HepG2 (cell line): ENCODE data around the gene CFTR. TPM values are rescaled to one million over a fixed set of nuclear protein-coding genes. Genes with fewer than 3 reads are reported as not detected.

Experiments used
- ATAC-seq: fragments of 200-7000 bp; cut with Tn5 transposase; 3 replicates; pipeline ENCODE4 v1.9.1; 2020; ENCODE audit warnings: mild to moderate bottlenecking, moderate library complexity
- BruUV-seq: library from RNA; stranded (reverse); fragments of 400-500 nt; replicated peaks from 2 replicates; lab custom pipeline; 2021; lab: Mats Ljungman, UMichigan
- CTCF ChIA-PET: fragments of 300-600 bp; formaldehyde crosslinking; extraction: SDS; loops from one replicate; lab custom pipeline; 2021; ENCODE audit warnings: low total read pairs, inconsistent platforms, low intra/inter-chr PET ratio; lab: Yijun Ruan, JAX
- POLR2A ChIA-PET: fragments of 350-600 bp; sonication (Branson Sonifier 250); formaldehyde crosslinking; loops from one replicate; lab custom pipeline; 2020; ENCODE audit warnings: antibody characterized with exemption, inconsistent platforms; lab: Yijun Ruan, JAX
- DNase-seq: peaks from one replicate; pipeline ENCODE4 v3.0.0-alpha.2; 2015; ENCODE audit warnings: low spot score
- FAIRE-seq: peaks from 3 replicates; lab custom pipeline; 2011; peaks lifted over from hg19 to GRCh38; lab: Jason Lieb, UNC
- H2AFZ ChIP-seq: one replicate; pipeline ENCODE4 v1.6.1; 2011; ENCODE audit warnings: low read length, inconsistent platforms
- H3K27ac ChIP-seq: fragments of 300-600 bp; 3 replicates; pipeline ENCODE4 v1.8.0; 2011; ENCODE audit warnings: mixed run types, mild to moderate bottlenecking, mixed read lengths, low read length, inconsistent platforms; ENCODE audit not compliant: insufficient read depth; ENCODE audit errors: extremely low read length
- H3K27me3 ChIP-seq, 2 experiments: fragments of 200-600 bp in 1 of 2; 2 replicates in 1 of 2; 3 replicates in 1 of 2; pipeline versions ENCODE4 v1.6.0 to v1.8.0; 2011; ENCODE audit warnings: low read length in 2 of 2, mild to moderate bottlenecking in 2 of 2, moderate library complexity in 2 of 2, inconsistent platforms in 1 of 2; ENCODE audit not compliant: insufficient read depth in 2 of 2, control insufficient read depth in 1 of 2
- H3K36me3 ChIP-seq, 2 experiments: fragments of 200-600 bp in 1 of 2; replicated peaks in 1 of 2; 2 replicates in 1 of 2; 3 replicates in 1 of 2; pipeline versions ENCODE4 v1.5.1 to v1.8.0; 2011; ENCODE audit warnings: low read length in 2 of 2, inconsistent platforms in 1 of 2; ENCODE audit not compliant: insufficient read depth in 2 of 2, control insufficient read depth in 1 of 2
- H3K4me1 ChIP-seq: 2 replicates; pipeline ENCODE4 v1.5.1; 2012; ENCODE audit warnings: low read length, inconsistent platforms; ENCODE audit not compliant: insufficient read depth
- H3K4me2 ChIP-seq: 2 replicates; pipeline ENCODE4 v1.6.0; 2011; ENCODE audit warnings: low read depth, low read length, inconsistent platforms
- H3K4me3 ChIP-seq, 3 experiments: fragments of 200-600 bp in 1 of 3; sonication (generic), shearing (Covaris generic) in 1 of 3; replicated peaks in 1 of 3; 2 replicates each; pipeline ENCODE4 v1.5.1; 2011 to 2016; ENCODE audit warnings: low read length in 3 of 3, inconsistent platforms in 2 of 3, low read depth in 2 of 3, mild to moderate bottlenecking in 2 of 3, control low read depth in 1 of 3, mixed read lengths in 1 of 3; ENCODE audit not compliant: insufficient read depth in 1 of 3
- H3K79me2 ChIP-seq: one replicate; pipeline ENCODE4 v1.6.1; 2011; ENCODE audit warnings: low read length, inconsistent platforms; ENCODE audit not compliant: insufficient read depth
- H3K9ac ChIP-seq: 2 replicates; pipeline ENCODE4 v1.6.0; 2011; ENCODE audit warnings: mild to moderate bottlenecking, low read depth, low read length, inconsistent platforms; ENCODE audit not compliant: insufficient read depth
- H3K9me3 ChIP-seq: 2 replicates; pipeline ENCODE4 v1.5.1; 2012; ENCODE audit warnings: mild to moderate bottlenecking, low read length
- H4K20me1 ChIP-seq: 2 replicates; pipeline ENCODE4 v1.6.0; 2011; ENCODE audit warnings: inconsistent platforms, mild to moderate bottlenecking, low read length, moderate library complexity; ENCODE audit not compliant: insufficient read depth
- DDIT3 ChIP-seq: sonication (generic); formaldehyde crosslinking; IDR thresholded peaks from 2 replicates; pipeline ENCODE4 v1.4.0; 2020; ENCODE audit warnings: mild to moderate bottlenecking, missing genetic modification reagents
- DRAP1 ChIP-seq: IDR thresholded peaks from 2 replicates; pipeline ENCODE4 v1.6.1; 2016; ENCODE audit warnings: missing genetic modification reagents, missing compliant biosample characterization
- EHMT2 ChIP-seq: fragments of 200-600 bp; sonication (generic); IDR thresholded peaks from 2 replicates; pipeline ENCODE4 v1.7.0; 2017; ENCODE audit warnings: antibody characterized with exemption, low read depth, low read length, borderline replicate concordance
- HMG20A ChIP-seq: IDR thresholded peaks from 2 replicates; pipeline ENCODE4 v1.6.1; 2016; ENCODE audit warnings: borderline replicate concordance
- MIER2 ChIP-seq: IDR thresholded peaks from 2 replicates; pipeline ENCODE4 v1.6.1; 2016; ENCODE audit warnings: missing biosample characterization, missing genetic modification reagents
- MXD1 ChIP-seq: sonication (generic); formaldehyde crosslinking; IDR thresholded peaks from 2 replicates; pipeline ENCODE4 v1.4.0; 2020; ENCODE audit warnings: mild to moderate bottlenecking, missing genetic modification reagents
- MXD4 ChIP-seq: IDR thresholded peaks from 2 replicates; pipeline ENCODE4 v1.6.1; 2016; ENCODE audit warnings: mild to moderate bottlenecking, missing biosample characterization, missing genetic modification reagents
- NCOA5 ChIP-seq: sonication (generic); formaldehyde crosslinking; IDR thresholded peaks from 2 replicates; pipeline ENCODE4 v1.4.0; 2020; ENCODE audit warnings: missing genetic modification reagents
- NFRKB ChIP-seq: fragments of 450-650 bp; IDR thresholded peaks from 2 replicates; pipeline ENCODE4 v1.6.1; 2017
- ZBED4 ChIP-seq: sonication (generic); formaldehyde crosslinking; IDR thresholded peaks from 2 replicates; pipeline ENCODE4 v1.4.0; 2020; ENCODE audit warnings: missing genetic modification reagents, borderline replicate concordance
- ZNF512 ChIP-seq: sonication (generic); formaldehyde crosslinking; IDR thresholded peaks from 2 replicates; pipeline ENCODE4 v1.4.0; 2020; ENCODE audit warnings: mild to moderate bottlenecking, missing genetic modification reagents
- ZNF550 ChIP-seq: sonication (generic); formaldehyde crosslinking; IDR thresholded peaks from 2 replicates; pipeline ENCODE4 v1.4.0; 2020; ENCODE audit warnings: mild to moderate bottlenecking, missing genetic modification reagents, borderline replicate concordance
- ZNF780A ChIP-seq: sonication (generic); formaldehyde crosslinking; IDR thresholded peaks from 2 replicates; pipeline ENCODE4 v1.8.0; 2022; ENCODE audit warnings: mild to moderate bottlenecking, missing genetic modification reagents, moderate library complexity
- in situ Hi-C: cut with HindIII; loops from 2 replicates; pipeline ENCODE4 v1.10.0; 2017; ENCODE audit warnings: low pct_unique_long_range_greater_than_20kb; ENCODE audit not compliant: extremely low pct_ligation_motif_present
- intact Hi-C: fragments of 100-400 bp; cut with micrococcal nuclease; formaldehyde crosslinking; loops from one replicate; pipeline ENCODE4 v1.10.0; 2022; ENCODE audit not compliant: unreplicated experiment
- polyA plus RNA-seq, 8 experiments: library from polyadenylated mRNA; depleted of rRNA in 3 of 8; stranded (reverse) in 7 of 8; unstranded in 1 of 8; fragments of >200 nt; fragmentation: Illumina TruSeq in 4 of 8; extraction: Trizol in 4 of 8; gene quantifications; 2 replicates each; pipeline versions ENCODE4 v1.2.1 to v1.2.3, GENCODE V29; 2011 to 2016; ENCODE audit warnings: low read depth in 4 of 8, missing spikeins in 1 of 8, mixed read lengths in 1 of 8; ENCODE audit not compliant: insufficient read depth in 1 of 8
- total RNA-seq, 5 experiments: library from RNA; depleted of rRNA; stranded (reverse); fragments of >200 nt; fragmentation: Illumina TruSeq; extraction: Trizol; gene quantifications; 2 replicates each; pipeline ENCODE4 v1.2.3, GENCODE V29; 2016; ENCODE audit warnings: low read depth in 1 of 5

Gene CFTR
- total and polyA plus RNA-seq, 2 of the 13 experiments (the other 11 are each of a cell fraction or from before 2014, with no cell fraction given) = not detected

GRCh38 chr7:117552660-117553059 is 72.8 kb downstream of the CFTR start:
- no peak for ATAC-seq
- no peak overlapping the region for H3K4me3 ChIP-seq
- BruUV-seq = no TSS peak
- no peaks in the 10 kb centered on the region for H4K20me1 ChIP-seq
- ChIA-PET POLR2A (no interaction called here), CTCF (no interaction called here)
- H3K27ac ChIP-seq = no peak overlapping the region
- no peaks in the 10 kb centered on the region for H3K36me3 ChIP-seq
- intact Hi-C loops = no loop called here
- H3K9ac ChIP-seq = no peak overlapping the region
- H2AFZ ChIP-seq = no peak overlapping the region
- TF ChIP-seq HMG20A (no peak), ZNF780A (CRISPR knock-in tag) (no peak), MXD1 (no peak), NCOA5 (CRISPR knock-in tag) (no peak), ZNF512 (CRISPR knock-in tag) (no peak), NFRKB (no peak), DDIT3 (CRISPR knock-in tag) (no peak), DRAP1 (no peak), EHMT2 (no peak), MIER2 (CRISPR knock-in tag) (no peak), ZBED4 (CRISPR knock-in tag) (no peak), MXD4 (CRISPR knock-in tag) (no peak), ZNF550 (CRISPR knock-in tag) (no peak)
- no peaks in the 10 kb centered on the region for H3K79me2 ChIP-seq
- H3K4me1 ChIP-seq = no peaks in the 10 kb centered on the region
- FAIRE-seq = no peak
- no peak for DNase-seq
- no peaks in the 10 kb centered on the region for H3K9me3 ChIP-seq
- H3K27me3 ChIP-seq = no peaks in the 10 kb centered on the region
- in situ Hi-C loops = no loop called here
- no peak overlapping the region for H3K4me2 ChIP-seq
